Osteocyte (in vitro differentiated cells): ENCODE data around the gene SPA17. TPM values are rescaled to one million over a fixed set of nuclear protein-coding genes. Genes with fewer than 3 reads are reported as not detected.

ENCODE experiments used
- DNase-seq: peaks from one replicate; pipeline ENCODE4 v3.0.0; 2021; ENCODE audit warnings: mixed read lengths; ENCODE audit not compliant: unreplicated experiment; ENCODE audit errors: extremely low spot score
- H3K27ac Mint-ChIP-seq: one replicate; pipeline ENCODE4 v1.8.0; 2021; ENCODE audit warnings: mild to moderate bottlenecking, mixed read lengths; ENCODE audit not compliant: unreplicated experiment
- H3K27me3 Mint-ChIP-seq: one replicate; pipeline ENCODE4 v1.8.0; 2021; ENCODE audit warnings: mixed read lengths; ENCODE audit not compliant: unreplicated experiment
- H3K36me3 Mint-ChIP-seq: one replicate; pipeline ENCODE4 v1.8.0; 2021; ENCODE audit warnings: mixed read lengths; ENCODE audit not compliant: unreplicated experiment
- H3K4me1 Mint-ChIP-seq: one replicate; pipeline ENCODE4 v1.8.0; 2021; ENCODE audit warnings: mixed read lengths; ENCODE audit not compliant: unreplicated experiment
- H3K4me3 Mint-ChIP-seq: one replicate; pipeline ENCODE4 v1.8.0; 2021; ENCODE audit warnings: mild to moderate bottlenecking, moderate library complexity, mixed read lengths; ENCODE audit not compliant: unreplicated experiment
- H3K9me3 Mint-ChIP-seq: one replicate; pipeline ENCODE4 v1.8.0; 2021; ENCODE audit warnings: mixed read lengths; ENCODE audit not compliant: unreplicated experiment
- CTCF ChIP-seq: fragments of 200-600 bp; sonication (generic); IDR thresholded peaks from 2 replicates; pipeline ENCODE4 v1.5.0; 2021; ENCODE audit warnings: antibody characterized with exemption, mild to moderate bottlenecking, moderate library complexity
- total RNA-seq: library from RNA; stranded (reverse); gene quantifications from 2 replicates; pipeline ENCODE4 v1.2.1, GENCODE V29; 2021

SPA17 gene
- total RNA-seq, 1 donor from 2014 or later = 3.7 TPM

- DNase-seq = no peak
- no peak overlapping the region for H3K4me3 Mint-ChIP-seq
- H3K27ac Mint-ChIP-seq = no peak overlapping the region
- peaks cover 8% of the 10 kb centered on the region for H3K4me1 Mint-ChIP-seq
- TF ChIP-seq CTCF = no peak
- H3K36me3 Mint-ChIP-seq = no peaks in the 10 kb centered on the region
- peaks cover 41% of the 10 kb centered on the region for H3K27me3 Mint-ChIP-seq
- H3K9me3 Mint-ChIP-seq = no peaks in the 10 kb centered on the region
These were observed 63.0 kb downstream of the SPA17 start for GRCh38 chr11:124736736-124737135.

- Mint-ChIP-seq H3K27me3 (peaks cover 42% of the 10 kb centered on the region), H3K4me3 (no peak overlapping the region), H3K27ac (no peak overlapping the region), H3K9me3 (no peaks in the 10 kb centered on the region), H3K4me1 (peaks cover 8% of the 10 kb centered on the region), H3K36me3 (no peaks in the 10 kb centered on the region)
- no peak for TF ChIP-seq CTCF
- no peak for DNase-seq
These were observed 64.1 kb downstream of the SPA17 start for GRCh38 chr11:124737638-124738305.

GRCh38 chr11:124738713-124739478 is 65.2 kb downstream of the SPA17 start:
- no peaks in the 10 kb centered on the region for H3K9me3 Mint-ChIP-seq
- no peak for DNase-seq
- no peaks in the 10 kb centered on the region for H3K36me3 Mint-ChIP-seq
- H3K4me1 Mint-ChIP-seq = peaks cover 8% of the 10 kb centered on the region
- TF ChIP-seq CTCF = no peak
- peak overlapping the region; percentile 73 for H3K4me3 Mint-ChIP-seq
- H3K27me3 Mint-ChIP-seq = peaks cover 45% of the 10 kb centered on the region
- H3K27ac Mint-ChIP-seq = no peak overlapping the region

- Mint-ChIP-seq H3K36me3 (no peaks in the 10 kb centered on the region), H3K4me3 (peak within 1 kb of the TSS; percentile 73), H3K4me1 (peaks cover 8% of the 10 kb centered on the region), H3K27ac (no peak within 1 kb of the TSS), H3K27me3 (peaks cover 41% of the 10 kb centered on the region), H3K9me3 (no peaks in the 10 kb centered on the region)
- peak; percentile 96 for DNase-seq
- TF ChIP-seq CTCF = no peak
These were observed 66.0 kb downstream of the SPA17 start, which contains the start of gene NRGN for GRCh38 chr11:124739479-124740276. TSS of gene NRGN (plus strand) at chr11:124739942. CDS start at chr11:124740085, 143 bp downstream.
